PC-3 (cell line): ENCODE data around the gene TRIOBP. TPM values are rescaled to one million over a fixed set of nuclear protein-coding genes. Genes with fewer than 3 reads are reported as not detected.

ENCODE experiments used
- ATAC-seq: fragments of 200-7000 bp; cut with Tn5 transposase; 2 replicates; pipeline ENCODE4 v1.9.1; 2020; ENCODE audit warnings: mild to moderate bottlenecking, moderate library complexity
- BruUV-seq: library from RNA; stranded (reverse); fragments of 400-500 nt; replicated peaks from 2 replicates; lab custom pipeline; 2021; lab: Mats Ljungman, UMichigan
- CTCF ChIA-PET: fragments of 300-600 bp; sonication (Branson Sonifier 250); formaldehyde crosslinking; loops from one replicate; lab custom pipeline; 2022; ENCODE audit warnings: antibody characterized with exemption; lab: Charles Lee
- POLR2A ChIA-PET: fragments of 300-600 bp; sonication (Branson Sonifier 250); formaldehyde crosslinking; loops from one replicate; lab custom pipeline; 2022; ENCODE audit warnings: antibody characterized with exemption; ENCODE audit not compliant: unreplicated experiment; lab: Charles Lee
- DNase-seq: peaks from one replicate; pipeline ENCODE4 v3.0.0-alpha.2; 2015
- H2AFZ ChIP-seq: fragments of 300-600 bp; sonication (generic); 2 replicates; pipeline ENCODE4 v1.6.0; 2016; ENCODE audit warnings: antibody characterized with exemption, low read length
- H3F3A ChIP-seq: fragments of 300-600 bp; sonication (generic); one replicate; pipeline ENCODE4 v1.6.0; 2017; ENCODE audit warnings: antibody characterized with exemption, low read length, control low read depth, mild to moderate bottlenecking; ENCODE audit not compliant: unreplicated experiment
- H3K27ac ChIP-seq: fragments of 300-600 bp; sonication (generic); 2 replicates; pipeline ENCODE4 v1.5.1; 2016; ENCODE audit warnings: mild to moderate bottlenecking, low read length
- H3K27me3 ChIP-seq: fragments of 300-600 bp; sonication (generic); 2 replicates; pipeline ENCODE4 v1.6.1; 2016; ENCODE audit warnings: low read length, mixed read lengths
- H3K36me3 ChIP-seq: fragments of 300-600 bp; sonication (generic); 2 replicates; pipeline ENCODE4 v1.6.1; 2016; ENCODE audit warnings: low read depth, mixed run types, low read length, mixed read lengths
- H3K4me1 ChIP-seq: fragments of 300-600 bp; sonication (generic); 2 replicates; pipeline ENCODE4 v1.5.1; 2016; ENCODE audit warnings: low read length; ENCODE audit not compliant: insufficient read depth
- H3K4me2 ChIP-seq: fragments of 300-600 bp; sonication (generic); 2 replicates; pipeline ENCODE4 v1.6.0; 2016; ENCODE audit warnings: low read length
- H3K4me3 ChIP-seq: fragments of 300-600 bp; sonication (generic); 2 replicates; pipeline ENCODE4 v1.5.1; 2016; ENCODE audit warnings: mild to moderate bottlenecking, low read length, mixed read lengths
- H3K79me2 ChIP-seq: fragments of 300-600 bp; sonication (generic); 2 replicates; pipeline ENCODE4 v1.6.1; 2017; ENCODE audit warnings: low read length, mixed read lengths
- H3K9ac ChIP-seq: fragments of 300-600 bp; sonication (generic); 2 replicates; pipeline ENCODE4 v1.6.0; 2016; ENCODE audit warnings: mild to moderate bottlenecking, low read length
- H3K9me2 ChIP-seq: fragments of 300-600 bp; sonication (generic); replicated peaks from 2 replicates; pipeline ENCODE4 v1.6.1; 2016; ENCODE audit warnings: mixed run types, low read length, mixed read lengths
- H3K9me3 ChIP-seq: fragments of 300-600 bp; sonication (generic); 2 replicates; pipeline ENCODE4 v1.6.1; 2016; ENCODE audit warnings: low read length, mixed read lengths
- H4K20me1 ChIP-seq: fragments of 300-600 bp; sonication (generic); 2 replicates; pipeline ENCODE4 v1.6.1; 2016; ENCODE audit warnings: low read length, mixed read lengths
- CTCF ChIP-seq: fragments of 300-600 bp; sonication (generic); conservative IDR thresholded peaks from 2 replicates; pipeline ENCODE4 v1.5.1; 2017; ENCODE audit warnings: antibody characterized with exemption, low read depth, mild to moderate bottlenecking, low read length
- EZH2 ChIP-seq: fragments of 300-600 bp; sonication (generic); IDR thresholded peaks from one replicate; pipeline ENCODE4 v1.6.1; 2017; ENCODE audit warnings: antibody characterized with exemption, mild to moderate bottlenecking, low read length; ENCODE audit not compliant: unreplicated experiment
- EZH2phosphoT487 ChIP-seq: fragments of 300-600 bp; sonication (generic); IDR thresholded peaks from 2 replicates; pipeline ENCODE4 v1.6.1; 2018; ENCODE audit warnings: mild to moderate bottlenecking, antibody characterized with exemption, low read length, borderline replicate concordance
- intact Hi-C: fragments of 100-400 bp; cut with micrococcal nuclease; formaldehyde crosslinking; loops from 2 replicates; pipeline ENCODE4 v1.9.0; 2023
- total RNA-seq: library from RNA; depleted of rRNA; stranded (reverse); fragments of >200 nt; gene quantifications from 2 replicates; pipeline ENCODE4 v1.2.3, GENCODE V29; 2014

TRIOBP gene
- total RNA-seq, 1 experiment from 2014 or later = 64.5 TPM

- CTCF ChIA-PET = interaction anchor here (0.8 kb wide), 1 partner anchor 15 kb away, joined by 4 read pairs; no protein-coding TSS in a partner anchor
- H3K4me2 ChIP-seq = peak overlapping the region; percentile 97
- peak; percentile 6 for ATAC-seq
- peaks cover 6% of the 10 kb centered on the region; the same call in 1 of the 2 replicates for H4K20me1 ChIP-seq
- H3K9ac ChIP-seq = peak overlapping the region; percentile 86
- H3F3A ChIP-seq = peaks cover 3% of the 10 kb centered on the region
- peaks cover 25% of the 10 kb centered on the region for H3K79me2 ChIP-seq
- POLR2A ChIA-PET = interaction anchor here (0.5 to 1.3 kb wide), 3 partner anchors 10 to 168 kb away, joined by 4 to 6 read pairs (median 5); partner anchors contain the start of genes ANKRD54 and NOL12
- H3K27ac ChIP-seq = peak overlapping the region; percentile 93
- no peaks in the 10 kb centered on the region for H3K9me2 ChIP-seq
- TSS peak; percentile 77 for BruUV-seq
- H3K4me3 ChIP-seq = peak overlapping the region; percentile 85
- no peaks in the 10 kb centered on the region for H3K9me3 ChIP-seq
- peak; percentile 40 for DNase-seq
- TF ChIP-seq EZH2phosphoT487 = no peak
- TF ChIP-seq EZH2 = no peak
- no peak for TF ChIP-seq CTCF
- H2AFZ ChIP-seq = no peak overlapping the region
- H3K4me1 ChIP-seq = peaks cover 12% of the 10 kb centered on the region
- intact Hi-C loops = loop anchor here (2.0 kb wide), 1 partner anchor 15 kb away; no protein-coding TSS in a partner anchor
- H3K27me3 ChIP-seq = no peaks in the 10 kb centered on the region
- H3K36me3 ChIP-seq = peaks cover 5% of the 10 kb centered on the region; the same call in 1 of the 2 replicates
Measured at GRCh38 chr22:37675930-37676735, 20.7 kb upstream of the TRIOBP start.

- TSS peak; percentile 97 for BruUV-seq
- H3K9ac ChIP-seq = peak overlapping the region; percentile 86
- intact Hi-C loops = no loop called here
- peaks cover 5% of the 10 kb centered on the region; the same call in 1 of the 2 replicates for H3K36me3 ChIP-seq
- no peaks in the 10 kb centered on the region for H3K27me3 ChIP-seq
- TF ChIP-seq EZH2phosphoT487 = no peak
- TF ChIP-seq CTCF = no peak
- no peak for TF ChIP-seq EZH2
- DNase-seq (peak; percentile 93), ATAC-seq (peak; percentile 25)
- ChIA-PET POLR2A (interaction anchor here (0.6 kb wide), 1 partner anchor 58 kb away, joined by 4 read pairs; no protein-coding TSS in a partner anchor), CTCF (interaction anchor here (1.0 kb wide), 1 partner anchor 33 kb away, joined by 3 read pairs; no protein-coding TSS in a partner anchor)
- H3K27ac ChIP-seq = peak overlapping the region; percentile 93
- peaks cover 25% of the 10 kb centered on the region for H3K79me2 ChIP-seq
- peaks cover 6% of the 10 kb centered on the region; the same call in 1 of the 2 replicates for H4K20me1 ChIP-seq
- no peaks in the 10 kb centered on the region for H3K9me3 ChIP-seq
- peak overlapping the region; percentile 97 for H3K4me2 ChIP-seq
- H3K4me1 ChIP-seq = peaks cover 15% of the 10 kb centered on the region
- H3F3A ChIP-seq = peaks cover 3% of the 10 kb centered on the region
- no peaks in the 10 kb centered on the region for H3K9me2 ChIP-seq
- no peak overlapping the region for H2AFZ ChIP-seq
- H3K4me3 ChIP-seq = peak overlapping the region; percentile 85
Measured at GRCh38 chr22:37676736-37677492, 19.9 kb upstream of the TRIOBP start.
